ENCODE measurements around the gene CLTCL1. TPM values are rescaled to one million over a fixed set of nuclear protein-coding genes. Genes with fewer than 3 reads are reported as not detected.
"Not testable (repeated sequence)": the region's sequence is repeated elsewhere in the genome, so short reads cannot be mapped to it uniquely, and the experiment has no call there.

The CLTCL1 gene
- total and polyA plus RNA-seq, 10 donors = 1.0 to 12.4 (median 6.1) TPM

GRCh38 chr22:19331474-19331873 is 40.0 kb upstream of the CLTCL1 start:
- DNase-seq = no peak
- Histone ChIP-seq H3K36me3 (peaks cover 25 to 87% (median 71%) of the 10 kb centered on the region in 6 donors), H3K9me3 (peaks cover 12 to 87% (median 71%) of the 10 kb centered on the region in 8 donors), H3K27me3 (replicated peaks in 1 of 7) (no peaks in the 10 kb centered on the region), H3K4me3 (no peak overlapping the region), H3K4me1 (no peaks in the 10 kb centered on the region), H3K27ac (no peak overlapping the region)
- intact Hi-C loops (cut with DNase I; ENCODE audit: low total_unique reads) = no loop called here
- TF ChIP-seq POLR2AphosphoS5 (IDR thresholded peaks at IDR 0.05) (no peak), POLR2A (IDR thresholded peaks at IDR 0.05) (no peak), CTCF (IDR thresholded peaks at IDR 0.05 in 8 of 11, conservative IDR thresholded peaks at IDR 0.05 in 3 of 11) (no peak)
- 92 to 98% (median 94%) methylated on average over 7 of the region's 7 CpGs for WGBS, 5 donors

GRCh38 chr22:19330865-19331418 is 39.4 kb upstream of the CLTCL1 start:
- Histone ChIP-seq H3K36me3 (peaks cover 20 to 82% (median 65%) of the 10 kb centered on the region in 6 donors), H3K4me1 (no peaks in the 10 kb centered on the region), H3K4me3 (no peak overlapping the region), H3K27ac (no peak overlapping the region), H3K9me3 (peaks cover 11 to 82% (median 66%) of the 10 kb centered on the region in 8 donors), H3K27me3 (replicated peaks in 1 of 7) (no peaks in the 10 kb centered on the region)
- TF ChIP-seq POLR2AphosphoS5 (IDR thresholded peaks at IDR 0.05) (peak in 1 of 3 donors; percentile 58), CTCF (IDR thresholded peaks at IDR 0.05 in 8 of 11, conservative IDR thresholded peaks at IDR 0.05 in 3 of 11) (no peak), POLR2A (IDR thresholded peaks at IDR 0.05) (no peak)
- intact Hi-C loops (cut with DNase I; ENCODE audit: low total_unique reads) = no loop called here
- 96 to 99% (median 98%) methylated on average over 11 to 13 of the region's 13 CpGs for WGBS, 5 donors
- DNase-seq = no peak

- H3K4me3 ChIP-seq; H3K4me1 ChIP-seq; H3K27me3 ChIP-seq (replicated peaks in 1 of 7); DNase-seq; intact Hi-C loops (cut with DNase I; ENCODE audit: low total_unique reads); H3K27ac ChIP-seq: not testable (repeated sequence)
- 93 to 100% (median 98%) methylated on average over 5 of the region's 5 CpGs for WGBS, 5 donors
- Histone ChIP-seq H3K36me3 (peaks cover 19 to 74% (median 58%) of the 10 kb centered on the region in 6 donors), H3K9me3 (peaks cover 11 to 75% (median 59%) of the 10 kb centered on the region in 8 donors)
These were observed 38.7 kb upstream of the CLTCL1 start for GRCh38 chr22:19330205-19330604.

GRCh38 chr22:19329454-19329853 is 37.9 kb upstream of the CLTCL1 start:
- TF ChIP-seq CTCF (IDR thresholded peaks at IDR 0.05 in 8 of 11, conservative IDR thresholded peaks at IDR 0.05 in 3 of 11) (no peak), POLR2AphosphoS5 (IDR thresholded peaks at IDR 0.05) (no peak)
- Histone ChIP-seq H3K27me3 (replicated peaks in 1 of 7) (no peaks in the 10 kb centered on the region), H3K9me3 (peaks cover 11 to 67% (median 52%) of the 10 kb centered on the region in 8 donors), H3K4me1 (no peaks in the 10 kb centered on the region), H3K4me3 (no peak overlapping the region), H3K36me3 (peaks cover 19 to 67% (median 51%) of the 10 kb centered on the region in 6 donors), H3K27ac (no peak overlapping the region)
- DNase-seq = no peak
- intact Hi-C loops (cut with DNase I; ENCODE audit: low total_unique reads) = no loop called here
- 97 to 100% (median 98%) methylated on average over 3 of the region's 3 CpGs for WGBS, 5 donors
